Prostate gland (tissue), 2 donors: ENCODE measurements around the gene PLAAT3. TPM values are rescaled to one million over a fixed set of nuclear protein-coding genes. Genes with fewer than 3 reads are reported as not detected.

Experiments used
- DNase-seq: peaks from one replicate; pipeline ENCODE4 v3.0.0-alpha.2; 2019; ENCODE audit warnings: low spot score
- H3K27ac ChIP-seq, 2 donors: fragments of 200-600 bp; sonication (generic); 2 replicates each; pipeline ENCODE4 v1.5.1; 2017 to 2019
- H3K27me3 ChIP-seq: fragments of 200-600 bp; sonication (generic); replicated peaks from 2 replicates; pipeline ENCODE4 v1.5.1; 2019; ENCODE audit not compliant: insufficient read depth
- H3K36me3 ChIP-seq, 2 donors: fragments of 200-600 bp; sonication (generic); 1 replicate in 1 of 2; 2 replicates in 1 of 2; pipeline versions ENCODE4 v1.5.1 to v1.8.1; 2017 to 2019
- H3K4me1 ChIP-seq: fragments of 200-600 bp; sonication (generic); replicated peaks from 2 replicates; pipeline ENCODE4 v1.5.1; 2019
- H3K4me3 ChIP-seq, 2 donors: fragments of 200-600 bp; sonication (generic); 2 replicates each; pipeline ENCODE4 v1.5.1; 2017 to 2019
- H3K9me3 ChIP-seq: fragments of 200-600 bp; sonication (generic); 2 replicates; pipeline ENCODE4 v1.5.1; 2017
- POLR2A ChIP-seq: fragments of 450-650 bp; IDR thresholded peaks from one replicate; pipeline ENCODE4 v1.6.1; 2016; ENCODE audit warnings: antibody characterized with exemption, mild to moderate bottlenecking
- POLR2AphosphoS5 ChIP-seq: sonication (generic); formaldehyde crosslinking; IDR thresholded peaks from one replicate; pipeline ENCODE4 v1.6.1; 2017; ENCODE audit warnings: antibody characterized with exemption
- WGBS: methylation state at CpG from one replicate; pipeline ENCODE4 v1.1.5; 2018; 5-methylcytosine and 5-hydroxymethylcytosine counted together
- intact Hi-C: fragments of 100-400 bp; cut with DNase I; formaldehyde crosslinking; loops from one replicate; pipeline ENCODE4 v1.14.2; 2022
- total RNA-seq, 2 donors: library from RNA; depleted of rRNA; stranded (reverse); fragments of >200 nt; gene quantifications; one replicate each; pipeline ENCODE4 v1.1.0, GENCODE V29; 2016
- TF ChIP-seq, protein P1 (sequence below), 4 experiments: fragments of 200-600 bp in 2 of 4; fragments of 450-650 bp in 2 of 4; sonication (generic) in 2 of 4; IDR thresholded peaks; 1 replicate in 3 of 4; 2 replicates in 1 of 4; pipeline ENCODE4 v1.5.1; 2016 to 2019; ENCODE audit warnings: antibody characterized with exemption in 4 of 4, mild to moderate bottlenecking in 2 of 4, moderate library complexity in 2 of 4

The PLAAT3 gene
- total RNA-seq, 2 donors from 2014 or later = 7.0 to 118 TPM

DNA sequence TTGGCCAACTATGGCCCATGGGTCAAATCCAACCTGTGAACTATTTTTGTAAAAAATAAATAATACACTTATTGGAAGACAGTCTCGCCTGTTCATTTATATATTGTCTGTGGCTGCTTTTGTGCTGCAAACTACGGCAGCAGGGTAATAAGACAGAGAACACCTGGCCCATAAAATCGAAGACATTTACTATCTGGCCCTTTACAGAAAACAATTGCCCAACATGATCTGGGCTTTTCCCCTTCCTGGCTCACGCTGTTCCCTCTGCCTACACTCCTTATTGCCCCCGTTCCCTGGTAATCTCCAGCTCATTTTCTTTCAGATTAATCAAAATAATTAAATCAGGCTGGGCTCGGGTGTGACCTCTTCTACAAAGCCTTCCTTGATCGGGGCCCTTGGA lies 56.7 kb downstream of the PLAAT3 start:
- H3K27me3 ChIP-seq = no peaks in the 10 kb centered on the region
- intact Hi-C loops = no loop called here
- no peaks in the 10 kb centered on the region for H3K9me3 ChIP-seq
- 33% methylated on average over 7 of the region's 7 CpGs for WGBS
- H3K4me3 ChIP-seq = no peak overlapping the region
- H3K27ac ChIP-seq = no peak overlapping the region
- H3K4me1 ChIP-seq = no peaks in the 10 kb centered on the region
- DNase-seq = peak; percentile 41
- H3K36me3 ChIP-seq = no peaks in the 10 kb centered on the region
- TF ChIP-seq, protein P1, sequence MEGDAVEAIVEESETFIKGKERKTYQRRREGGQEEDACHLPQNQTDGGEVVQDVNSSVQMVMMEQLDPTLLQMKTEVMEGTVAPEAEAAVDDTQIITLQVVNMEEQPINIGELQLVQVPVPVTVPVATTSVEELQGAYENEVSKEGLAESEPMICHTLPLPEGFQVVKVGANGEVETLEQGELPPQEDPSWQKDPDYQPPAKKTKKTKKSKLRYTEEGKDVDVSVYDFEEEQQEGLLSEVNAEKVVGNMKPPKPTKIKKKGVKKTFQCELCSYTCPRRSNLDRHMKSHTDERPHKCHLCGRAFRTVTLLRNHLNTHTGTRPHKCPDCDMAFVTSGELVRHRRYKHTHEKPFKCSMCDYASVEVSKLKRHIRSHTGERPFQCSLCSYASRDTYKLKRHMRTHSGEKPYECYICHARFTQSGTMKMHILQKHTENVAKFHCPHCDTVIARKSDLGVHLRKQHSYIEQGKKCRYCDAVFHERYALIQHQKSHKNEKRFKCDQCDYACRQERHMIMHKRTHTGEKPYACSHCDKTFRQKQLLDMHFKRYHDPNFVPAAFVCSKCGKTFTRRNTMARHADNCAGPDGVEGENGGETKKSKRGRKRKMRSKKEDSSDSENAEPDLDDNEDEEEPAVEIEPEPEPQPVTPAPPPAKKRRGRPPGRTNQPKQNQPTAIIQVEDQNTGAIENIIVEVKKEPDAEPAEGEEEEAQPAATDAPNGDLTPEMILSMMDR (IDR thresholded peaks at IDR 0.05) = no peak
- peak; percentile 68 for TF ChIP-seq POLR2AphosphoS5

DNA sequence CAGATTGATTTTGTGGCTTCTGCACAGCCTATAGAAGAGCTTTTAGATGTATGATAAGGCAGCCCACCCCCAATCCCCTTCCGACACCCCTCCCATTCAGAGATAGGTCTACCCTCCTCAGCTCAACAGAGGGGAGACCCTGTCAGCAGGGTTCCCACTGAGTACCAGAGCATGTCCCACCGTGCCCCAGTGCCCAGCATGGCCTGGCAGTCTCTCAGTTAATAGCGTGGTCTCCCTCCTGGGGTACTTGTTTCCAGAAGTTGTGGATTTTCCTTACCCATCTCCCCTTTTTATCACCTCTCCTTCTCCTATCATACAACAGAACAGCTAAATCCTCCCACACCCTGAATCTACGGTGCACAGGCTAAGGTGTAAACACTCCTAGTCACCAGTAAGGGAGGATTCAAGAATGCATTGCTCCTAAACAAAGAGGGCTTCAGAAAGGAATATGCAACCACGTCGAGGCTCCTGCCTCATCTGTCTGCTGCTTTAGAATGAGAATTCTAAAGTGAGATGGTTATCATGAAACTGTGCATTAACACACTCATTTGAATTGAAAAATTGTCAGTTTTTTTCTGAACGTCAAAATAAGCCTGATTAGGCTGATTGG lies 57.7 kb downstream of the PLAAT3 start:
- H3K4me1 ChIP-seq = no peaks in the 10 kb centered on the region
- no peak for DNase-seq
- no peaks in the 10 kb centered on the region for H3K9me3 ChIP-seq
- intact Hi-C loops = no loop called here
- TF ChIP-seq, protein P1 (IDR thresholded peaks at IDR 0.05) = no peak
- no peak for TF ChIP-seq POLR2AphosphoS5
- no peak for TF ChIP-seq POLR2A
- no peak overlapping the region for H3K27ac ChIP-seq
- no peaks in the 10 kb centered on the region for H3K36me3 ChIP-seq
- no peak overlapping the region for H3K4me3 ChIP-seq
- H3K27me3 ChIP-seq = no peaks in the 10 kb centered on the region
- 75% methylated on average over 7 of the region's 7 CpGs for WGBS

- no peak for TF ChIP-seq POLR2AphosphoS5
- TF ChIP-seq, protein P1 (IDR thresholded peaks at IDR 0.05) = no peak
- no peak for TF ChIP-seq POLR2A
- Histone ChIP-seq H3K4me1 (no peaks in the 10 kb centered on the region), H3K27me3 (no peaks in the 10 kb centered on the region), H3K36me3 (no peaks in the 10 kb centered on the region), H3K27ac (no peak overlapping the region), H3K9me3 (no peaks in the 10 kb centered on the region), H3K4me3 (no peak overlapping the region)
- intact Hi-C loops = no loop called here
- WGBS = 81% methylated on average over 4 of the region's 4 CpGs
- no peak for DNase-seq
These were observed 59.4 kb downstream of the PLAAT3 start for GRCh38 chr11:63554877-63555223.

DNA sequence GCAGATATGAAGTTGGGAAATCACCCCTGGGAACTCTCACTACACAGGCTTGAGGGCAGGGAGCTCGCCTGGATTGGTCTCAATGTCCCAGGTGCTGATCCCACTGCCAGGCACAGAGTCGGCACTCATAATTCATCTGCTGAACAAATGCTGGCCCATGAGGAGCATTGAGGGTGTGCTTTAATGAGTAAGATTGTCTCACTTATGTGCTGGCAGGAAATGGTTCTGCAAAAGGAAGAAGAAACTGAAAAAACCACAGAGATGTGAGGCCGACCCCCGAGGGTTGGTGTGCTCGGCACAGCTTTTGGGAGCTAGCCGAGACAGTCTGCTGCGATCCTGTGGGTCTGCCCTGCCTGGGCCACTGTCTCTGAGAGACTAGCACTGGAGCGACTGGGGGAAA lies 60.5 kb downstream of the PLAAT3 start:
- WGBS = 82% methylated on average over 8 of the region's 8 CpGs
- Histone ChIP-seq H3K4me1 (no peaks in the 10 kb centered on the region), H3K27ac (no peak overlapping the region), H3K27me3 (no peaks in the 10 kb centered on the region), H3K9me3 (no peaks in the 10 kb centered on the region), H3K4me3 (no peak overlapping the region), H3K36me3 (no peaks in the 10 kb centered on the region)
- DNase-seq = no peak
- intact Hi-C loops = no loop called here
- no peak for TF ChIP-seq POLR2AphosphoS5
- TF ChIP-seq, protein P1 (IDR thresholded peaks at IDR 0.05) = no peak
- no peak for TF ChIP-seq POLR2A

DNA sequence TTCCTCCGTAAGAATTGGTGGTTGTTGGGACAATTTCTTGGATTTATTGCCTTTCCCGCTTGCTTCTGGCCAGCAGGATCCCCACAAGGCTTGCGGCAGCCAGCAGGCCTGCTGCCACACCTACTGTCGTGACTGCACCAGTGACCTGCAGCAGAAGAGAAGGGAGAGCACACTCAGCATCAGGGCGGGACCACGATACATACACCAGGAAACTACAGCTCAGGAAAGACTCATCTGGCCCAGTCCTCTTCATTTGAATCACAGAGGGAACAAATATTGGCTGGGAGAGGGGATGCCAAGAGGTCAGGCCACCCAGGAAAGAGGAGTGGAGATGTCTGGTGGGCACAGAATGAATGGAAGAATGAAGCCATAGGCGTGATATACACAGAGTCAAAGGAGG lies 61.3 kb downstream of the PLAAT3 start:
- WGBS = 91% methylated on average over 7 of the region's 7 CpGs
- Histone ChIP-seq H3K4me3 (no peak overlapping the region), H3K9me3 (no peaks in the 10 kb centered on the region), H3K27ac (no peak overlapping the region), H3K4me1 (no peaks in the 10 kb centered on the region), H3K36me3 (no peaks in the 10 kb centered on the region), H3K27me3 (no peaks in the 10 kb centered on the region)
- no peak for TF ChIP-seq POLR2A
- TF ChIP-seq, protein P1 (IDR thresholded peaks at IDR 0.05) = no peak
- intact Hi-C loops = no loop called here
- DNase-seq = no peak
